ENCODE data around the gene ZNF92.
"Not testable (repeated sequence)": the region's sequence is repeated elsewhere in the genome, so short reads cannot be mapped to it uniquely, and the experiment has no call there.

The ZNF92 gene

DNA sequence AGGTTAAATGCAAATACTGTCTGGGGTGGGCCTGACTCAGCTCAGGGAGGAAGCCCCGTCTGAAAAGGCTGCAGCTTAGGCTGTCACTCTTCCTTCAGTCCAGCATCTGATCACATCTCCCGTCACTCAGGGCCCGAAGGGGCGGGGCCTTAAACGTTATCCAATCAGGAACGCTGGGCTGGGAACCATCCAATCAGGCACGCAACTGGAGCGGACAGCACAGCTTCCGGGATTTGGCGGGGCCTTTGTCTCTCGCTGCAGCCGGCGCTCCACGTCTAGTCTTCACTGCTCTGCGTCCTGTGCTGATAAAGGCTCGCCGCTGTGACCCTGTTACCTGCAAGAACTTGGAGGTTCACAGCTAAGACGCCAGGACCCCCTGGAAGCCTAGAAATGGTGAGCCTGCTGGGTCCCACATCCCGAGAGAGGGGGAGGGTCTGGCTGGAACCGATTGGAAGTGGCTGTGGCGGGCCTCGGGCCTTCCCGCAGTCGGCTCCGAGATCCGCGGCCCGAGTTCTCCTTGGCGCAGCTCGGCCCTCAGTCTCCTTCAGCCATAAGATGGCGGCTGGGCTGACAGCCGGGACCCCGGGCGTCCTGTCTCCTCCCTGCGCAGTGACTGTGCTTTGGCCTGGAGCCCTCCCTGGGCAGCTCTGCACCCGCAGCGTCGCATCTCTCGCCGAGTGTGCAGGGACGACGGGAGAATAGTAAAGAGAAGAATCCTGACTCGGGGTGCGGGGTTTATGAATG lies at the start of gene ZNF92:
ZNF92 (plus strand) TSS at position 248 of the 744 bp plus-strand sequence; CDS start at position 391, 143 bp downstream.
- DNase-seq, result peak; percentile 90

DNA sequence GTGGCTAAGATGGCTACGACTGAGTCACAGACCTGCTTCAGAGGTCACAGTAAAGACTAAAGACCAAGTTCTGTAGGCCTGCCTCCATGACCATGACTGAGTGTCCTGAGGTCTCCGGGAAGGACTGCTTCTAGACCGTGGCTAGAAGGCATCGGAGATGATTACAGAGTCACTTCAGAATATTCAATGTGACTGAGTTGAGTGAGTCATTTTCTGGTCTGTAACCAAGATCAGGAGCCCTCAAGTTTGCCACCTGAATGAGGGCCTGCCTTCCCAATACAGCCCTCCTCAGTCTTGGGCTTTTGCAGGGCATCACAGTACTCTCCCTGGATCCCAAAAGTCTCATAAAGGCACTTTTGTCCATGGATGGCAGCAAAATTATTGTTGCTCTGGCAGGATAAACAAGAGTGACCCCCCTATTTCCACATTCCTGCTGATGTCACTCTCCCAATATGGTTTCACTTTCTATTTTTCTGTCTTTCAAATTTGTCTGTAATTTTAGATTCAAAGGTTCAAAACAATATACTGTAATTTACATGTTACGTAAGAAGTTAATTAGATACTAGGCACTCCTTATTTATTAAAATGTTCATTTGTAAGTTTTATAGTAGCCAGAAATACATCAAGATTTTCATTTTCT lies 47.7 kb upstream of the ZNF92 start:
- DNase-seq, result no peak

DNA sequence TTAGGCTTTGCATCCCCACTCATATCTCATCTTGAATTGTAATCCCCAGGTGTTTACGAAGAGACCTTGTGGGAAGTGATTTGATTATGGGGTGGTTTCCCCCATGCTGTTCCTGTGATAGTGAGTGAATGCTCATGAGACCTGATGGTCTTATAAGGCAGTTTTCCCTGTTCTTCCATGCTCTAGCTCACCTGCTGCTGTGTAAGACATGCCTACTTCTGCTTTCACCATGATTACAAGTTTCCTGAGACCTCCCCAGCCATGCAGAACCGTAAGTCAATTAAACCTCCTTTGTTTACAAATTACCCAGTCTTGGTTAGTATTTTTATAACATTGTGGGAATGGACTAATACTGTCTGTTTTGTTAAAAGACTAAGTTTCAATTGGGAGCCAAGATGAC lies 35.3 kb upstream of the ZNF92 start:
- DNase-seq, result no peak

DNA sequence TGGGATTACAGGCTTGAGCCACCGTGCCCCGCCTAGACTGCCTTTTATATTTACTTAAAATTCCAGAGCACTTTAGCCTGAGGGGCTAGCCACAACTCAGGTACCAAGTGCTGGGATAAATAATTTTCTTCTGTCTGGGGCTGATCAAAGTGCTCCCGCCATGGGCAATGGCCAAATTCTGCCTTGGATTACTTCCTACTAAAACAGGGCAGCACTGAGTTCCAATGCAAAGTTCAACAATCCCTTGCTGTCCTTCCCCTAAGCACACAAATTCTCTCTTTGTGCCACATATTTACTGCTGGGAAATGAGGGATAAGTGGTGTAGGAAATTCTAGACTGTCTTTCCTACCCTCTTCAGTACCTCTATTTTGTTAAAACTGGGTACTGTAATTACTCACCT lies 34.4 kb upstream of the ZNF92 start:
- no peak for DNase-seq

DNA sequence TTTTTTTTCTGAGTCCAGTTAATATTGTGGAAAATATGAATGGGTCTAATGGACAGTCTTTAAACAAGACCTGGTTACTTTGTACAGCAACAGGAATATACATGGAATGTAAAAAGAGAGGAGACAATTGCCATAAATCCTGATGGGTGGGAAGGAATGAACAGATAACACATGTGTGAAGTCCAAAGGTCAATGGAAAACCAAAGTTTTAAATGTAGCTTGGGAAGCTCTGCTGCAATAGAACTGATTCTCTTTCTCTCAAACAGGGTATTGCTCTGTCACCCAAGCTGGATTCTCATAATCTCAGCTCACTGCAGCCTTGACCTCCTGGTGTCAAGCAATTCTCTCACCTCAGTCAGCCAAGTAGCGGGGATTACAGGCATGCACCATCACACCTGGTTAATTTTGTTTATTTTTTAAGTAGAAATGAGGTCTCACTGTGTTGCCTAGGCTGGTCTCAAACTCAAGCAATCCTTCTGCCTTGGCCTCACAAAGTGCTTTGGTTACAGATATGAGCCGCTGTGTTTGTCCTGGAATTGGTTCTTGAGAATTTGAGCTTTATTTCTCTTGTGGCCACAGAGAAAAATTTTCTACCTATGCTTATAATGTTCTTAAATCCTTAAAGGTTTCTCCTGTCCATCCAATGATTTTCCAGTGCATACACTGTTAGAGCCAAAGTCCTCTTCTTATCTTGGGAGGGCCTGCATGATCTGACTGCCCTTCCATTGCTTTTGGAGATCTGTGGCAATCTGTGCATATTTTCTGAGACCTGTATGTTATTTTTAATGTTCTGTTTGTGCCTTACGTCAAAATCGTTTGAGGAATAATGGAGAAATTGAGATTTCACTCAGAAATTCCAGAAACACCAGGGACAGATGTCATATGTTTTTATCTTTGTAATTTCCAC lies 30.7 kb upstream of the ZNF92 start:
- DNase-seq, result no peak

DNA sequence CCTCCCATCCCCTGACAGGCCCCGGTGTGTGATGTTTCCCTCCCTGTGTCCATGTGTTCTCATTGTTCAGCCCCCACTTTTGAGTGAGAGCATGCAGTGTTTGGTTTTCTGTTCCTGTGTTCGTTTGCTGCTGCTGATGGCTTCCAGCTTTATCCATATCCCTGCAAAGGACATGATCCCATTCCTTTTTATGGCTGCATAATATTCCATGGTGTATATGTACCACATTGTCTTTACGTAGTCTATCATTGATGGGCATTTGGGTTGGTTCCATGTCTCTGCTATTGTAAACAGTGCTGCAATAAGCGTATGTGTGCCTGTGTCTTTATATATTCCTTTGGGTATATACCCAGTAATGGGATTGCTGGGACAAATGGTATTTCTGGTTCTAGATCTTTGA lies 29.1 kb upstream of the ZNF92 start:
- DNase-seq, result not testable (repeated sequence)

DNA sequence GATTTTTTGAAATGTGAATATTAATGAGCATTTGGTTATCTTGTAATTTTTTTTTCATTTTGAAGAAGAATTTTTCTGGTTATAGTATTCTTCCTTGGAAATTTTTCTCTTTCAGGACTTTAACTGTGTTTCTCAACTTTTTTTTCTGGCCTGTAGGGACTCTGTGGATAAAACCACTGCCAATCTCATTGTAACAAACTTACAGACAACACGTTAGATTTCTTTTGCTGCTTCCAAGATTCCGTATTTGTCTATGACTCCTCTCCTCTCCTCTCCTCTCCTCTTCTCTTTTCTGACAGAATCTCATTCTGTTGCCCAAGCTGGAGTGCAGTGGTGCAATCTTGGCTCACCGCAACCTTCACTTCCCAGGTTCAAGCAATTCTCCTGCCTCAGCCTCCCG lies 19.4 kb upstream of the ZNF92 start:
- no peak for DNase-seq

DNA sequence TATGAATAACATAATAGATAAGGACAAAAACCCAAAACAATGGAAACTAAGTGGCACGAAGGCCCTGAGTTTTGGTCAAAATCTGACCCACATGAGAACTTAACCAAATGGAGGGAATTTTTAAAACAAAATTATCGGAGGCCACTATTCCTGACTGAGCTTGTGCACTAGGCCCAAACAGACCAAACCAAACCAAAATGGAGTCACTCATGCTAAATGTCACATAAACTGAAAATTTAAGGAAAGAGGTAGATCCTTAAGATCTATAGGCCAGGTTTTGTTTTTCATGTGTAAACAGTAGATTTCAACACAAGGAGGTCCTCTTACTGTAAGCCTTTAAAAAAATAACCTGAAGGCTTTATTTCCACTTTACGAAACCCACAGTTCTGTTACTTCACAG lies 3.8 kb upstream of the ZNF92 start:
- no peak for DNase-seq

DNA sequence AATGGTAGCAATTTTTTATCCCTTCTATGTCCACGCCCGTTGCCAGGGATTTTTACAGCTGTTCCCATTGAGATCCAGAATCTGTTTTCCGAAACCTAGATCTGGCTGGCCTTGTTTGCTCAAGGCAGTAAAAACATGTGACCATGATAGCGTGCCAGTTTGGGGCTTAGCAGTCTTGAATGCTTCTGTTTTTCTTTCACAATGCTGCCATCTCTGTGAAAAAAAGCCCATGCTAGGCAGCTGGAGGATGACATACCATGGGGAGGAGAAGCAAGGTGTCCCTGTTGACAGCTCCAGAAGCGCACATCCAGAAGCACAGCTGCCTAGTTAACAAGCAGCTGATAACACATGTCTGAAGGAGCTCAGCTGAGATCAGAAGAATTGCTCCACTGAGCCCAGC lies 2.2 kb upstream of the ZNF92 start:
- DNase-seq, result no peak

DNA sequence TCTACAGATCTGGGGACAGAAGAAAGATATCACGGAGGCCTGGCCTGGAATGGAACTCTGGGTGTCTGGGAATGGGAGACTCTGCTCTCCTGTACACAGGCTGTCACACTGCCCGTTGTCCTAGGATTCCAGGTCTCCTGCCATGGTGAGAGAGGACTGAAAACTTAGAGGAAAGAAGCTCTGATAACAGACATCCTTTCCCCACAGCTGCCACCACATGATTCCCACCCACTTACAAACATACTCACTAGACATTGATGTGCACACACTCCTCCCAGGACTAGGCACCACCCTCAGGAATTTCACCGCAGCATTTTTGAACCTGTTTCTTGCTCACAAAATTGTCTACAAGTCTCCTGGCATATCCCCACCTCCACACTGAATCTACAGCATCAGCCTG lies 5.7 kb downstream of the ZNF92 start:
- DNase-seq, result no peak

DNA sequence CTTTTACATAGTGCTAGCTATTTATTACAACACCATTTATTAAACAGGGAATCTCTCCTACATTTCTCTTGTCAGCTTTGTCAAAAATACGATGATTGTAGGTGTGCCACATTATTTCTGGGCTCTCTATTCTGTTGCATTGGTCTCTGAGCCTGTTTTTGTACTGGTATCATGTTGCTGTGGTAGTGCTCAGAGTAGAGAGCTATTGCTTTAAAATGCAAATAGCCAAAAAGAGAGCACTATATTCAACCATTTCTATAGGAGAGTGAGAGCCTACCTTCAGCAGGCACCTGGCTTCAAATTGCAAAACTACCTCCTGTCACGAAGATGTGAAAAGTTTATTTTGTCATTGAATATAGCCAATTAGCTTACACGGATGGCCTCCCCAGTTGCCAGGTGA lies 8.1 kb downstream of the ZNF92 start:
- no peak for DNase-seq

DNA sequence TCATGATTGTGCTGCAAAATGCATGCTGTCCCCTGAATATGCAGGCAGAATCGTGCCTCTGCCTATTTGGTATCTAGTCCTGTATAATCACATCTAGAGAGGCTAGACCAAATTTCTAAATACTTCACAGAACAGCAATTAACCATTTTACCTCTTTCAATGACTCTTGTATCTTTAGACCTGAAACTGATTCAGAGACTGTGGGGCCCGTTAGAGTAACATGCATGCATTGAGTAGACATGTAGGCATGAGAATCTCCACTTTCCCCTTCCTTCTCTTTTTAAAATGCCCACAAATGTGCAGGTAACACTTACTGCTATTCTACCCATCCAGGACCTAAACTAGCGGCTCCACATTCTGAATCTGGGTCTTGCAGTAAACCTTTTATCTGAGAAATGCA lies 8.8 kb downstream of the ZNF92 start:
- no peak for DNase-seq

DNA sequence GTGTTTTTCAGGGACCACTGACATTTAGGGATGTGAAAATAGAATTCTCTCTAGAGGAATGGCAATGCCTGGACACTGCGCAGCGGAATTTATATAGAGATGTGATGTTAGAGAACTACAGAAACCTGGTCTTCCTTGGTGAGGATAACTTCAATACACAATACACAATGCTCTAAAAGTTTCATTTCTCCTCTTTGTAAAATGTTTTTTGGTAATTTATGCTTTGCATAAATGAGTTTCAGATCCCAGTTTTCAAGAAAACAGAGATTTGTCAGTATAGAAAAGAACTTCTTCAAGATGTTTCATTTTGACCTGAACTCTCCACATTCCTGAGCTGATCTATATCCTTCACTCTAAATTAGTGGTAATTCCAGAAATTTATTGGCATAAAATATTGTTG lies 14.2 kb downstream of the ZNF92 start:
- no peak for DNase-seq

DNA sequence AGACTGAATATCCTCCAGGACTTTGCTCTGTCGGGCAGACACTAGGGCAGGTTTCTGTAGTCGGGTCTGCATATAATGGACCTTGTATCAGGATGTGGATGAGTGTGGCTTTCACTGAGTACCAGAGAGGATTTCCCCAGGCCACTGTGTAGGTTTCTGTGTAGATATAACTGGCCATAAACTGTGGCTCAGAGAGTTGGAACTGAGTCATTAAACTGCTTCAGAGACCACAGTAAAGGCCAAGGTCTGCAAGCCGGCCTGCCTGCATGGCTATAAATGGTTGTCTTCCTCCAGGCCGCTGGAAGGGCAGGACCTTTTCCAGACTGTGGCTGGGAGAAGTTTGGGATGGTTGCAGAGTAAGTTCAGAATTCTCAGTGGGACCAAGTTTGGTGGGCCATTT lies 16.9 kb downstream of the ZNF92 start:
- DNase-seq, result no peak

DNA sequence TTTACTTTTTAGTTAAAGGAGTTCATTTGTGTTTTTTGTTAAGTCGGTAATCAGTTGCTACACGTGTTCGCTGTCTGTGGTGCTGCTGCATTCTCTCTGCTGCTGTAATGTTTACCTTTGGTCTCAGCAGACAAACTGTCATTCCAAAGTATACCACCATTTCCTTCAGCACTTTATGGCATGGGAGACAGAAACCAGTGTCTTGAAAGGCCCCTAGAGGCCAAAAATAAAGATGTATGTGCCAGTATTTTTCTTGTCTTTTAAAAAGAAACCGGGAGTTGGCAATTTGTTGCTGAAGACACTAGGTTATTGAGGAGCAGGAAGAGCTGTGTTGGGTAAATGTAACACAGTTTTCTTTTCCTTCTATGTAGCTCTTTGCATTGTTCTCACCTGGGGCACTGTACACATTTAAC lies 24.1 kb downstream of the ZNF92 start:
- DNase-seq, result no peak

DNA sequence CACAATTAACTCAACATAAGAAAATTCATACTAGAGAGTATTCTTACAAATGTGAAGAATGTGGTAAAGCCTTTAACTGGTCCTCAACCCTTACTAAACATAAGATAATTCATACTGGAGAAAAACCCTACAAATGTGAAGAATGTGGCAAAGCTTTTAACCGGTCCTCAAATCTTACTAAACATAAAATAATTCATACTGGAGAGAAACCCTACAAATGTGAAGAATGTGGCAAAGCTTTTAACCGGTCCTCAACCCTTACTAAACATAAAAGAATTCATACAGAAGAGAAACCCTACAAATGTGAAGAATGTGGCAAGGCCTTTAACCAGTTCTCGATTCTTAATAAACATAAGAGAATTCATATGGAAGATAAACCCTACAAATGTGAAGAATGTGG lies 25.0 kb downstream of the ZNF92 start:
- DNase-seq, result not testable (repeated sequence)

DNA sequence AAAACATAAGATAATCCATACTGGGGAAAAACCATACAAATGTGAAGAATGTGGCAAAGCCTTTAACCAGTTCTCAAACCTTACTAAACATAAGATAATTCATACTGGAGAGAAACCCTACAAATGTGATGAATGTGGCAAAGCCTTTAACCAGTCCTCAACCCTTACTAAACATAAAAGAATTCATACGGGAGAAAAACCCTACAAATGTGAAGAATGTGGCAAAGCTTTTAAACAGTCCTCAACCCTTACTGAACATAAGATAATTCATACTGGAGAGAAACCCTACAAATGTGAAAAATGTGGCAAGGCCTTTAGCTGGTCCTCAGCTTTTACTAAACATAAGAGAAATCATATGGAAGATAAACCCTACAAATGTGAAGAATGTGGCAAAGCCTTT lies 25.4 kb downstream of the ZNF92 start:
- DNase-seq, result not testable (repeated sequence)

DNA sequence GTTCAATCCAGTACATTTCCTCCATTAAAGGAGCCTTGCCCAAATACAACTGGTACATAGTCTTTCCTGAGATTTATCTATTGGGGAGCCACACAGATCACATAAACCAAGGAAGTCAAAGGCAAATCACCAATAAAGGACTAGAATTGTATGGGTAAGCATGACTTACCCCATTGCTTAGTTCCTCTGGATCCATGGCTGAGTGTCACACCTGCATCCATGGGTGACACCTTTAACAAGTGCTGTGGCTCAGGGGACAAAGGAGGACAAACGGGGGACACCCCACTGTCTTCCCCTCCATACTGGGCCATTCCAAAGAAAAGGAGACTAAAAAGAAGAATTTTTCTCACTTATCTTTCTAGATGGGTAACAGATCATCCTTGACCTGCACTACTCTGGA lies 30.4 kb downstream of the ZNF92 start:
- DNase-seq, result no peak

DNA sequence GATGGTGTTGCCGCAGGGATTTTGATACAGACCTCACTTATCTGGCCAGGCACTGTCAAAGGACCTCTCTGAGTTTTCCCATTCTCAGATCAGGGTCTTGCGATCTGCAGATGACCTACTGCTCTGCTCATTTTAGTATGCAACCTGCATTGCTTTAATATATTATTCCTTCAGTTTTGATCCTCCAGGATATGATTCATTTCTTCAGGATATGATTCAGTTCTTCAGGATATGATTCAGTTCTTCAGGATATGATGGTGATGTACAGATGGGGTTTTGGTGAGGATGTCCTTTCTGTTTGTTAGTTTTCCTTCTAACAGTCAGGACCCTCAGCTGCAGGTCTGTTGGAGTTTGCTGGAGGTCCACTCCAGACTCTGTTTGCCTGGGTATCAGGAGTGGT lies 33.1 kb downstream of the ZNF92 start:
- DNase-seq, result not testable (repeated sequence)

DNA sequence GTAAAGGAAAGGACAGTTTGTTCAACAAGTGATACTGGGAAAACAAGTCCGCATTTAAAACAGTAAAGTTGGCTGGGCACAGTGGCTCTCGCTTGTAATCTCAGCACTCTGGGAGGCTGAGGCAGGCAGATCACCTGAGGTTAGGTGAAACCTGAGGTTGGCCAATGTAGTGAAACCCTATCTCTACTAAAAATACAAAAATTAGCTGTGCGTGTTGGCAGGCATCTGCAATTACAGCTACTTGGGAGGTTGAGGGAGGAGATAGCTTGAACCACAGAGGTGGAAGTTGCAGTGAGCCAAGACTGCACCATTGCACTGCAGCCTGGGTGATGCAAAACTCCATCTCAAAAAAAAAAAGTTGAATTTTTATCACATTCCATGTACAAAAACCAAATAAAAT lies 35.7 kb downstream of the ZNF92 start:
- DNase-seq, result no peak

DNA sequence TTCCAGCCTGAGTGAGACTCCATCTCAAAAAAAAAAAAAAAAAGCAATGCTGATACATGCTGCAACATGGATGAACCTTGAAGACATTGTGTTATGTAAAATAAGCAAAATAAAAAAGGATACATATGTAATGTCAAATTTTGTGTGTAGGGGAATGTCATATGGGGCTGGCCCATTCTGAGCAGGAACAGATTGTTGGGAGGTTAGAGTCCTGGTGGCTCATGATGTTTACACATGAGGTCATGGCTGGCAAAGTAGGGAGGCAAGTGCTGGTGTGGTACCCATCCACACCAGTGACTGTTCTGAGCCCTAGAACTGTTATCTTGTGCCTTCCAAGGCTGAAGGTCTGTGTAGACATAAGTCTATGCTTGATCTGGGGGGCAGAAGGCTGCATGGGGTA lies 37.6 kb downstream of the ZNF92 start:
- DNase-seq, result no peak

DNA sequence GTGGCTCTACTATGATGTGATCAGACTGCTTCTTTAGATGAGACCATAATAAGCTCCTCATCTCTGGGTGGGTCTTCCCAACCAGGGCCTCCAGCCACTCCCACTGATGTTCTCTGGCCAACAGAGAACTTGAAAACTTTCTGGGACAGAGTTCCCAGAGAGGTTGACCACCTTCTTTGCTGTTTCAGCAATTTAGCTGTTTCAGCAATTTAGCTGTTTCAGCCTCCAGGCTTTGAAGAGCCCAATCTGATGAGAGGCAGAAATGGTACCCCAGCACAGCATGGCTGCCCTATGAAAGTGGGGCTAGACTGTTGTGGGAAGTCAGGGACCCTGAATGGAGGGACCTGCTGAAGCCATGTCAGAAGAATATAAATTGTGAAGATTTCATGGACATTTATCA lies 49.0 kb downstream of the ZNF92 start:
- DNase-seq, result no peak

DNA sequence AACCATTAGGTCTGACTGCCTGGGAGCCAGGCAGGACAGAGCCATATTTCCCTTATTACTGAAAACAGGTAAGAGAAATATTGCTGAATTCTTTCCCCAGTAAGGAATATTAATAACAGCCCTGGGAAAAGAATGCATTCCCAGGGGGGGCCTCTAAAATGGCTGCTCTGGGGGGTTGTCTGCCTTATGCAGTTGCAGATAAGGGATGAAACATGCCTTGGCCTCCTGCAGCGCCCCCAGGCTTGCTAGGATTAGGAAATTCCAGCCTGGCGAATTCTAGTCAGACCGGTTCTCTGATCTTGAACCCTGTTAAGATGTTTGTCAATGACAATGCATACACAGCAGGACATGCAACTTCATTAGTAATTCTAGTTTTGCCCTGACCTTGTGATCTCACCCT lies 49.6 kb downstream of the ZNF92 start:
- not testable (repeated sequence) for DNase-seq
